Skeletal muscle satellite cell (primary cell): Measurements from ENCODE around the gene HNRNPM.

Experiments
- H3K27me3 ChIP-seq: 2 replicates; pipeline ENCODE4 v1.7.0; 2013; ENCODE audit warnings: low read length; ENCODE audit not compliant: control insufficient read depth, insufficient read depth
- H3K36me3 ChIP-seq: 2 replicates; pipeline ENCODE4 v1.7.0; 2013; ENCODE audit warnings: mild to moderate bottlenecking, control low read depth, low read length; ENCODE audit not compliant: insufficient read depth
- H3K4me1 ChIP-seq: 2 replicates; pipeline ENCODE4 v1.7.0; 2013; ENCODE audit warnings: low read length; ENCODE audit not compliant: control insufficient read depth, insufficient read depth
- H3K4me2 ChIP-seq: 2 replicates; pipeline ENCODE4 v1.7.0; 2013; ENCODE audit warnings: mild to moderate bottlenecking, low read length
- H3K4me3 ChIP-seq: 2 replicates; pipeline ENCODE4 v1.7.0; 2013; ENCODE audit warnings: low read length
- H3K9ac ChIP-seq: 2 replicates; pipeline ENCODE4 v1.7.0; 2013; ENCODE audit warnings: mild to moderate bottlenecking, low read depth, low read length, moderate library complexity
- H3K9me3 ChIP-seq: replicated peaks from 2 replicates; pipeline ENCODE4 v1.7.0; 2013; ENCODE audit warnings: mild to moderate bottlenecking, control low read depth, low read length

Gene HNRNPM

DNA sequence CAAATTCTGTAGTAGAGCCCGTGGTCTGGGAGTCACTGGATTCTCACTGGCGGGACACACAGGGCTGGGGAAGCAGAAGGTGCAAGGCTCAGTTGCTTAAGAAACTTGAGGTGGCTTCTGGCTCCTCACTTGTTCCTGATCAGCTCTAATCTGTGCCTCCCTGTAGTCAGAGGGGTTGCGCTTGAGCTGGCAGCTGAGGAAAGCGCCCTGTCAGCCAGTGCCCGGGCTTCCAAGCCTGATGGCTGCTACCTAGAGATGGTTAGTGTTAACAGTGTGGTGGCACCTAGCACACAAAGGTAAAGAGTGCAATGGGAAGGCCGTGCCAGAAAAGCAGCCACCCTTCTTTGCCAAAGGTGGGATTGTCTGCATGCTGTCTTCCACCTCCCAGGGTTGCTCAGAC is 8.8 kb downstream of the HNRNPM start:
- no peak overlapping the region for H3K9ac ChIP-seq
- H3K4me1 ChIP-seq: peaks cover 31% of the 10 kb centered on the region
- H3K27me3 ChIP-seq: no peaks in the 10 kb centered on the region
- no peak overlapping the region for H3K4me2 ChIP-seq
- H3K4me3 ChIP-seq: no peak overlapping the region
- peaks cover 31% of the 10 kb centered on the region for H3K36me3 ChIP-seq
- no peaks in the 10 kb centered on the region for H3K9me3 ChIP-seq

DNA sequence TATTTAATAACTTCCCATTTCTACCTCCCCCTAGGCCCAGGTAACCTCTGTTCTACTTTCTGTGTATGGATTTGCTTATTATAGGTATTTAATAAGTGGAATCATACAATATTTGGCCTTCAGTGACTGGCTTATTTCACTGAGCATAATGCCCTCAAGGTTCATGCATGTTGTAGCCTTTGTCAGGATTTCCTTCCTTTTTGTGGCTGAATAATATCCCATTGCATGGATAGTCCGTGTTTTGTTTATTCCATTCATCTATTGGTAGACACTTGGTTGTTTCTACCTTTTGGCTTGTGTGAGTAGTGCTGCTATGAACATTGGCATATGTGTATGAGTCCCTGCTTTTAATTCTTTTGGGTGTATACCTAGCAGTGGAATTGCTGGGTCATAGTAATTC is 9.4 kb downstream of the HNRNPM start:
- H3K27me3 ChIP-seq: no peaks in the 10 kb centered on the region
- H3K9me3 ChIP-seq: no peaks in the 10 kb centered on the region
- no peak overlapping the region for H3K9ac ChIP-seq
- H3K4me2 ChIP-seq: no peak overlapping the region
- H3K36me3 ChIP-seq: peaks cover 31% of the 10 kb centered on the region
- H3K4me1 ChIP-seq: peaks cover 34% of the 10 kb centered on the region
- H3K4me3 ChIP-seq: no peak overlapping the region

GRCh38 chr19:8455018-8455417 is 10.2 kb downstream of the HNRNPM start:
- Histone ChIP-seq H3K27me3 (no peaks in the 10 kb centered on the region), H3K4me2 (no peak overlapping the region), H3K9ac (no peak overlapping the region), H3K4me1 (peaks cover 41% of the 10 kb centered on the region), H3K9me3 (no peaks in the 10 kb centered on the region), H3K36me3 (peaks cover 31% of the 10 kb centered on the region), H3K4me3 (no peak overlapping the region)

DNA sequence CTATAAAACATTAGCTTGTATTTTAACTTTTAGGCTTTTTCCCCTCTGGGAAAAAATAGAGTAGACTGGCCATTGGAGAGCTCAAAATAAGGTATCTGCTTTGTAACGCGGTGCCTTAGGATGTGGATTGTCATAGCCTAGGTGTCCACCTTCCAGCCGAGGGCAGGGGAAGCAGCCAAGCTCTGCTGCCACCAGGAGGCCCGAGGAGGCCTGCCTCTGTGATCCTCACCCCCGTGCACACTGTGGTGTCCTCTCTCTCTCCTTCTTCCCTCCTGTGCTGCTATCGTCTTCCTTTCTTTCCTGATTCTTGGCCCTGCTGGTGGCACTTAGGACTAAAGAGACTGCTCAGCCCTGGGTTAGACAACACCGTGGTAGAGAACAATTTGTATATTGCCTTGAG is 11.3 kb downstream of the HNRNPM start:
- H3K36me3 ChIP-seq: peaks cover 31% of the 10 kb centered on the region
- no peak overlapping the region for H3K4me2 ChIP-seq
- H3K27me3 ChIP-seq: no peaks in the 10 kb centered on the region
- H3K9ac ChIP-seq: no peak overlapping the region
- H3K4me1 ChIP-seq: peaks cover 51% of the 10 kb centered on the region
- H3K9me3 ChIP-seq: no peaks in the 10 kb centered on the region
- no peak overlapping the region for H3K4me3 ChIP-seq

DNA sequence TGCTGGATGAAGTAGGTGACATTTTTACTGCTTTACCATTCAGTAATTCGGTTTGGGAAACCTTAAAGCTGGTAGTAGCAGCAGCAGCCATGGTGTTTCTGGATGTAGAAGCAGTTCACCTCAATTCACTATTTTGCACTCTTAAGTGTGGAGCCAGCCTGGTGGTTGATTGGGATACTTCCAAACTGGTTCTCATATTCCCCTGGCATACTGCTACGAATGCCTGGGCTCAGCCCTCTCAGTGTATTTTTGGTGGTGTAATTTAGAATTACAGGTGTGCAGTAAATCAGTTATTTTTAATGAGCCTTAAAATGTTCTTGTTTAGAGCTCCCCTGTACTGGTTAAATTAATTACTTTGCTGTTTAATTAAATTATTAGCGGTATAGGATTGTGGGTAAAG is 12.4 kb downstream of the HNRNPM start:
- no peak overlapping the region for H3K4me3 ChIP-seq
- peaks cover 36% of the 10 kb centered on the region for H3K36me3 ChIP-seq
- H3K9ac ChIP-seq: no peak overlapping the region
- no peaks in the 10 kb centered on the region for H3K27me3 ChIP-seq
- peaks cover 51% of the 10 kb centered on the region for H3K4me1 ChIP-seq
- H3K9me3 ChIP-seq: no peaks in the 10 kb centered on the region
- H3K4me2 ChIP-seq: no peak overlapping the region

DNA sequence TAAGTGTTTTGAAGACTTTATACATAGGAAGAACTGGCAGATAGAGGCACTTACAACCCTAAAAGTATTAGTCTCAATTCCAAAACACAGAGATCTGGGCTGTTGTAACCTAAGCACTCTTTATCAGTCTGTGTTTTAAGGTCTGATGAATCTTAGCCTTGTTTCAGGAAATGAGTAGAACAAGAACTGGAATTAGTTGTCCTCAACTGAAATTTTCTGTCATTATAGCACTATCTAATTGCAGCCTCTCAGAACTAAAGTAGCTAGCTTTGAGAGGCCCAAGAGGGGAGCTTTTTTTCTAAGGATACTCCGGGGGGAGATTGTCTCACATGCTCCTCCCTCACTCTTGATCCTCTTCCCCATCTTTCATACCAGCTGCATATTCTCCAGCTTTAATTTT is 13.1 kb downstream of the HNRNPM start:
- Histone ChIP-seq H3K4me2 (no peak overlapping the region), H3K9ac (no peak overlapping the region), H3K27me3 (no peaks in the 10 kb centered on the region), H3K4me1 (peaks cover 51% of the 10 kb centered on the region), H3K36me3 (peaks cover 33% of the 10 kb centered on the region), H3K4me3 (no peak overlapping the region), H3K9me3 (no peaks in the 10 kb centered on the region)

GRCh38 chr19:8458380-8458779 is 13.6 kb downstream of the HNRNPM start:
- Histone ChIP-seq H3K9me3 (no peaks in the 10 kb centered on the region), H3K4me3 (no peak overlapping the region), H3K27me3 (no peaks in the 10 kb centered on the region), H3K4me1 (peaks cover 51% of the 10 kb centered on the region), H3K9ac (no peak overlapping the region), H3K4me2 (no peak overlapping the region), H3K36me3 (peaks cover 37% of the 10 kb centered on the region)

- Histone ChIP-seq H3K4me1 (peaks cover 51% of the 10 kb centered on the region), H3K36me3 (peaks cover 43% of the 10 kb centered on the region), H3K9me3 (no peaks in the 10 kb centered on the region), H3K4me3 (peak overlapping the region; percentile 60), H3K4me2 (peak overlapping the region; percentile 75), H3K9ac (peak overlapping the region; percentile 76), H3K27me3 (no peaks in the 10 kb centered on the region)
Observed at GRCh38 chr19:8459095-8459494, 14.3 kb downstream of the HNRNPM start.

DNA sequence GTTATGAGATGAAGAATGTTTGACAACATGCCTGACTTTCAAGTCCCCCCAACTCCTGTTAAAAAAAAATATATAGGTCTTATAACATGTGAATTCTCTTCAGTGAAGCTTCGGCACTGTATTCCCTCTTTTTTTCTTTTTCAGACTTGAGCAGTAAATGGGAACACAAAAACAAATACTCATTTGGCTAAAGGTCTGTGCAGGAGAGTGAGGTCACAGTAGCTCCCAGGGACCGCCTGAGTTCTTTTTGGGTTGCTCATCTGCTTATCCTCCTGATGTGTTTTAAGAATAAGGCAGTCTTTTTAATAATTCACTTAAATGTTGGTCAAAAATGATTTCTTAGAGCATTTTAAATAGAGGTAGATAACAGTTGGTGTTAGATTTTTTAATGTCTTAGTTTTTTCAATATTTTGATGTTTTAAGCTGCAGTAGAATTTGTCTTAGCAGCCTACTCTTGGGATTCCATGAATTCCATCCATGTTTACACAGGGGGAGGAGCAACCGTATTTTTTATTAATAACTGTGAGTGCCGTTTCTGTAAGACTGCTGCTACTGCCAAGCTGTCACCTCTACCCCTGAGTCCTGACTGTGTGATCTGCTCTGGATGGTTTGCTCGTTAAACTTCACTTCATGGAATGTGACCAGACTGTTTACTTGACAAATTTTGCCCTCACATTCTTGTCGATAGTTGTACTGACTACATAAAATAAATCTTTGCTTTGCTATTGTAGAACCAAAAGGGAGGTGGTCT is 14.9 kb downstream of the HNRNPM start:
- Histone ChIP-seq H3K36me3 (peaks cover 49% of the 10 kb centered on the region), H3K4me1 (peaks cover 51% of the 10 kb centered on the region), H3K9ac (peak overlapping the region; percentile 76), H3K9me3 (no peaks in the 10 kb centered on the region), H3K27me3 (no peaks in the 10 kb centered on the region), H3K4me2 (peak overlapping the region; percentile 75), H3K4me3 (peak overlapping the region; percentile 60)

GRCh38 chr19:8460516-8461298 is 15.9 kb downstream of the HNRNPM start:
- H3K9ac ChIP-seq: peak overlapping the region; percentile 76
- peaks cover 51% of the 10 kb centered on the region for H3K4me1 ChIP-seq
- peak overlapping the region; percentile 60 for H3K4me3 ChIP-seq

GRCh38 chr19:8461376-8461775 is 16.6 kb downstream of the HNRNPM start:
- Histone ChIP-seq H3K27me3 (no peaks in the 10 kb centered on the region), H3K4me3 (no peak overlapping the region), H3K4me1 (peaks cover 51% of the 10 kb centered on the region), H3K36me3 (peaks cover 53% of the 10 kb centered on the region), H3K4me2 (peak overlapping the region; percentile 75), H3K9me3 (no peaks in the 10 kb centered on the region), H3K9ac (peak overlapping the region; percentile 76)

More at GRCh38 chr19:8460516-8461298, 15.9 kb downstream of the HNRNPM start:
- Histone ChIP-seq H3K9me3 (no peaks in the 10 kb centered on the region), H3K27me3 (no peaks in the 10 kb centered on the region), H3K4me2 (peak overlapping the region; percentile 75), H3K36me3 (peaks cover 53% of the 10 kb centered on the region)
